GM21381 (cell line): ENCODE results near the gene ANKRD31.

Source experiments
- ATAC-seq: cut with Tn5 transposase; IDR thresholded peaks from one replicate; pipeline ENCODE4 v1.9.1; 2021; ENCODE audit warnings: mild to moderate bottlenecking, moderate library complexity; ENCODE audit not compliant: unreplicated experiment

Gene ANKRD31

DNA sequence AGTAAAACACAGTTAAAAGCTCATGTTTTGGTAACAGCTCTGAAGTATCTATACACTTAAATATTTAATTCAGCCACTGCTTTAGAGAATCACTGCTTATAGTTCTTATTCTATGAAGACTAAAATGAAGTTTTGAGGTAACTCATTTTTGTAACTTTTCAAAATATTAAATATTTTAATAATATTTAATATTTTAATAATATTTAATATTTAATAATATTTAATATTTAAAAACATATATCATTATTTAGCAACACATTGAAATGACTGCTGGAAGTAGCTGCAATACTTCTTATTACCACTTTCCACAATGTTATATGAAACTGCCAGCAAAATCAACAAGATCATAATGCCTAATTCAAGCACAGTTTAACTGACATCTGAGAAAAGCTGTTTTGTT, 165.6 kb downstream of the ANKRD31 start:
- no peak for ATAC-seq

DNA sequence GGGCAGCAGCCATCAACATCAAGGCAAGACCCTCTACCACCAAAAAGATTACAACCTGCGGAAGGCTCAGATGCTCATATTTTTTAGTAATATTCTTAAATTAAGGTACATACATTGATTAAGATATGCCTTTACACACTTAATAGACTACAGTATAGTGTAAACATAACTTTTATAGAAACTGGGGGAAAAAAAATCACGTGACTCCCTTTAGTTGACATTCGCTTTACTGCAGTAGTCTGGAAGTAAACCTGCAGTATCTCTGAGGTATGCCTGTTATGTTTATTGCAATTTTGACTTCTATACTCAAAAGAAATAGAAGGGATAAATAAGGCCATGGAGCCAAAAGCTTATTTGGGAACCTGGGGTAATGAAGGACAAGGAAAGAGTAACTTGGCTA, 169.2 kb downstream of the ANKRD31 start:
- ATAC-seq: no peak

DNA sequence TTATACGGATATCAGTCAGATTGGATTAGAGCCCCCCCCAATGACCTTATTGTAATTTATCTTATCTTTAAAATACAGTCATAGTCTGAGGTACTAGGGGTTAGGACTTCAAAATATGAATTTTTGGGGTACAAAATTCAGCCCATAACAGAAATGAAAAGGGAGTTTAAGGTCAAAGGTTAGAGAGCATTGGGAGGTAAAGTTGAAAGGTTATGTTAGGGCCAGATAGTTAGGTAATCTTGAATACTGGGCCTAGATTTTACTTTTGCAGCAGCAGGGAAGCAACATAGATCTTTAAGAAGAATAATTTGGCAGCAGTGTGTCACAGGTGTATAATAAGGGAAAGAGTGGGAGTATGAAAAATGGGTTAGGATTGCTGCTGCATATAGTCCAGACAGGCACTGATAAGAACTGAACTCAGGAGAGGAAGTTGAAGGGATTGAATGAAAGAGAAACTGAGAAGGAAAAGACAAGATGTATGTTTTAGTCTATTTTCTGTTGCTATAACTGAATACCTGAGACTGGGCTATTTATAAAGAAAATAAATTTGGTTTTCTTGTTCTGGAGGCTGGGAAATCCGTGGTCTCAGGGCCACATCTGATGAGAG, 173.7 kb downstream of the ANKRD31 start:
- ATAC-seq: no peak

DNA sequence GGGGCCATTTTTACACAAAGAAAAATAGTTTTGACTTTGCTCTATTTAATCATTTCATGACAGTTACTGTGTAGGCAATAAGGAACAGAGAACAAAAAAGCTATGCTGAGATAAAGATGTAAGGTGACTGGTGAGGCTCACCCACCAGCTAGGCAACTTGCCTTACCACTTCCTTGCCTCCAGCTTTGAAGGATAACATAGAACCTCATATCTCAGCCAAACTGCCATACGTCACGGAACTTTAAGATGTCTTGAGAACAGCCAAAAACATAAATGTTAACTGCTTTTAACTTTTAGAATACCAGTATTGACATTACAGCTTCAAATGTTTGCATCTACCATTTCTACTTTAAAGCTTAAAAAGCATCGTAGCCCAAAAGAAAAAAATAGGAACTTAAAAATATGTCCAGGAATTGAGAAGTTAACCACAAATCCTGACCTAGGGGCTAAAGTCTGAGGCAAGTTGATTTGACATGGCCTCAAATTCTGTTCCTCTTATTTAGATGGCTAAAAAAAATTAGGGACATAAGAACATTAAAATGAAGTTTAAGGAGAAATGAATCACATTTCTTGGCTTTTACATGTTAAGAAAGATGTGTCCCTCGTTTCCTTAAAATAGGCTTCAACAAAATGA, 176.6 kb downstream of the ANKRD31 start:
- ATAC-seq: no peak

DNA sequence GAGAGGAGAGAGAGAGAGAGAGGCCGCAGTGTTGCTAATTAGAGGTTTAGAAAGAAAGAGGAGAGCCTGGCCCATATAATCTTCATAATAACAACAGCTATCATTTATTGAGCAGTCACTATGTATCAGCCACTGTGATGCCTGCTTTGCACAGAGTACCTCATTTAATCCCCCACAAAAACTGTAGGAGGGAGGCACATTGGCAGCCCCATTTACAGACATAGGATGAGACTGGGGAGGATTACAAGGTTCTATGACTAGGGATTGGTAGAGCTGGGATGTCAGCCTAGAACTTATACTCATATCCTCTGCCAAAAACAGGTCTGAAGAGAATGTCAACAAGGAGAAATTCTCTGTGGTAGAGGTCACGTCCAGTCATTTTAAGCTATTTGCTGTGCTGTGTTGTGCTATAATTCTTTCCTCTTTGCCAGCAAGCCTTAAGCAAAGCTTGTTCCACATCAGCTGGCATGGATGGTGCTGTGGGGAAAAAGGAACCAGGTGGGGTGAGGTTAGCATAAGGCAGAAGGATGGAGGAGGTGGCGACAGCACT, 177.6 kb downstream of the ANKRD31 start:
- ATAC-seq: no peak

DNA sequence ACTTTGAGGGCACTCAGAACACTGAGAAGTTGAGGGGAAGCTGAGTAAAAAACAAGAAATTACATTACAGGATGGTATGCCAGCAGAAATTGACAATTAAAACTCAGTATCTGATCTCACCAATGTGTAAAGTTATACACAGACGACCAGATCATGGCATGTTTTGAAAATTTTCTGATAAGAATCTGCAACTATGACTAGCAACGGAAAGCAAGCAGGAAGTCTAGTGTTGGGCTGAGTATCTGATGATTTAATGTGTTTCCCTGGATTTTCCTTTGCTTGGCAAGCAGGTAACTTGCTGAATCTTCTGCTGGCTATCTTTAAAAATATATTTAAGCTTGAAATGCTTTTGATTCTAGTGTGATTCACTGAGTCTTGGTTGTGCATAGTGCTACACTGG, 179.1 kb downstream of the ANKRD31 start:
- ATAC-seq: no peak

DNA sequence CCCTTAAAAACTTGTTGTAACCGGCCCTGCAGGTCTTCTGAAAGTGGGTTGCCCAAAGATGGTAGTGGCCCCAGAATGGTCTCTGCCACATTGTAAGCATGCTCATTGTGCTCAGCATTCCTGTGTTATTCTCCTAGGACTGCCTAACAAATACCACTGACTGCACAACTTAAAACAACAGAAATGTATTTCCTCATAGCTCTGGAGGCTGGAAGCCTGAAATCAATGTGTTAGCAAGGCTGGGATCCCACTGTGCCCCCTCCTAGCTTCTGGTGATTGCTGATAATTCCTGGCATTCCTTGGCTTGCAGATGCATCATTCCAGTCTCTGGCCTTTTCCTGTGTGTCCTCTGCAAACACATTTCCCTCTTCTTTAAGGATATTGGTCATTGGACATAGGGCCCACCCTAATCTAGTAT, 180.9 kb downstream of the ANKRD31 start:
- no peak for ATAC-seq

DNA sequence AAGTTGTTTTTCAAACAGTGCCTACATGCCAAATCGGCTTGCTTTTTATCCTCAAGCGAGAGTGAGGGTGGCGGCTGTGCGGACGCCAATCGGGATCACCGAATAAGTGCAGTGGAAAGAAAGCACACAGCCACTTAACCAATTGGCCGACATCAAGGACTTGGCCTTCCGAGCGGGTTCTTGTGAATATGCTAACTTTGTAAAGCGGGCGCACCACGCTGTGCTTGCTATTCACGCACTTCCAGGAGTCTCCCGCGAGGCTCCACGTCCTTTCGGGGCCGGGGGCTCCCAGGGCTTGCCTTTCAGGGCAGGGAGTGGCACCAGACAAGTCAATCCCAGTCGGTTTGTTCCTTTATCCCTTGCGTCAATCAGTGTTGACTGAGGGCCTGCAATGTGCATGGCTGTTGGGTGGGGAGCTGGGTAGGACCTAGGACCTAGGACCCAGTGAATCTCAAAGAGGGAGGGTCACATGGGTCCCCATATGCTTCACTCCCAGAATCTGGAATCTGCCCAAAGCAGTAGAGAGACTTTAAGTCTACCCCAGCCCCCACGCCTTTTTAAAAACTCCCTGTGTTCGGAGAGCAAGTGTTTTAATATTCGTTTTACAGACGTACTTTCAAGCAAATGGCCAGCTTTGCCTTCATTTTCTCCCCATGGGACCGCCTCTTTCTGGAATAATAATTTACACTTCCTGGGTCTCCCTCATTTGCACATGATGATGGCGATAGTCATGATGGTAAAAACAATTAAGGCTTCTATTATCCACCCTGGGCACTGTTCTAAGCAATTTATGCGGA, 182.3 kb downstream of the ANKRD31 start:
- no peak for ATAC-seq

DNA sequence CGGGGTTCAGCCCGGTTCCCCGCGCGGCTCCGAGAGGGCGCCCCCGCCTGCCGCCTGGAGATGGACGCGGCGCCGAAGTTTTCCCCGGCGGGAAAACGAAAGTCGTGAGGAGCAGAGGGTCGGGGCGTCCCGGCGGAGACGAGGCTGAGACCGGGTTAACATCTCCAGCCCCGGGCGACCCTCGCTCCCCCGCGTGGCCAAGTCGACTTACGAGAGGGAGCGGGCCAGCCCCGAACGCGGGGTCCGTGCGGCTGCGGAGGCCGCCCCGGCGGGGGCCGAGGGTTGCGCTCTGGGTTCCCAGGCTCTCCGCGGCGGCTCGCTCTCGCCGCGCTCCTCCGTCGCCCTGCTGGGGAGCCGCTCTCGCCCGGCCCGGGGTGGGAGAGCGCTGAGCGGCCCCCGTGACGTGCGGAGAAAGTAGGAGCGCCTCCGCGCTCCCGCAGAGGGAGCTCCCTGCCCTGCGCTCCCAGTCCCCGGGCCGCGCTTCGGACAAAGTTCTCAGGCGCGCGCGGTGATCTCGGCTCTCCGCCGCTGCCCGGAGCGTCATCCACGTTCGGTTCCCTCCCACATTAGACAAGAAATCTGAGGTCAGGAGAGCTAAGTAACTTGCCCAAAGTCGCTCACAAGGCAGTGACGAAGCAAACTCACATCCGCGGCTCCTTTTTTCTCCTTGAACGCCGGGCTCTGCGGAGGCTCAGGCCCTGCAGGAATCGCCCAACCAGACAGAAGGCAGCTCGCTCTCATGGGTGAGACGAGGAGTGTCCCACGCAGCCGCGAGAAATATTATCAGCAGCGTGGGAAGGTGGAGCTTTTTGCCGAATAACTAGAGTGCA, 183.2 kb downstream of the ANKRD31 start:
- ATAC-seq: no peak

DNA sequence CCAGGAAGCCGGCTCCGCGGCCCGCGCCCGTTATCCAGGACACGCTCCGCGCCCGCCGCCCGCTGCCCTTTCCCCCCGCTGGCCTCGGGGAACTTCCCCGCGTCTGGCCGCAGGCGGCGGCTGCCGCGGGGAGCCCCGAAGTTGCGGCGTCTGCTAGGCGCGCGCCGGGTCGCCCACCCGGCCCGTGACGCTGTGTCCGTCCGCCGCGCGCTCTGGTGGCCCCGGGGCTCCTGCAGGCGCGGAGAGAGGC, 183.7 kb downstream of the ANKRD31 start:
- no peak for ATAC-seq

DNA sequence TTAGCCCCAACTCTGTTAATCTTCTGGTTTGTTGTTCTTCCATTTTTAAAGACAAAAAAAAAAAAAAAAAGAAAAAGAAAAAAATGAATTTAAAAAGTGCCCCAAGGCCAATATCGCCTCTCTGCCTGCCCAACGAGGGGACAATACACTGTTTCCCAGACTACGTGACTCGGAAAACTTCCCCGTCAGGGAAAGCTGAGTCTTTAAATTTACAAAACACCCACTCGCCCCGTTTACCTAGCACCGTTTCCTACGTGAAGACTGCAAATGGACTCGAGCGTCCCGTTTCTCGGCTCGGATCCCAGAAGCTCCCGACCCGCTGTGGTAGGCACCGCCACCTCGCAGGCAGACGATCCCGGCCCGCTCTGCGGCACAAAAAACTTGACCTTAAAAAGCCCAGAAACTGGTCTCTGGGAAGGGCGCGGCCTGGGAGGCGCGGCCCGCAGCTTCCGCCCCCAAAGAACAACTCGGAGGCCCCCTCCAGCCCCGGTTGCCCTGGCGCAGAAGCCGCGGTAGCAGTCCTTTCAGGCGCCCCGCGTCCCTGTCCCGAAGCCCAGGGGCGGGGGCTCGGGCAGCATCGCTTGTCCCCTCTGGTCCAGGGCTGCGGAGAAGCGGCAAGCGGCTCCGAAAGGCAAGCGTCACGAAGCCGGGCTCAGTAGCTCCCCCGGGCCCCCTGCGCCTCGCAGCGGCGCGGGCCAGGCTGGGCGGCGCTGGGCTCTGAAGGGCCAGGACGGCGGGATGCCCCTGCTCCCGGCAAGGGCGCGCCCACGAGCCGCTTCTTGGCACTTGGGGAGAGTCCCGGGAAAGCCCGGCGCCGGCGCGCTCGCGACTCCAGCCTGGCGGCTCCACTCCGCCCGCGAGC, 184.3 kb downstream of the ANKRD31 start, which contains the start of gene GCNT4:
TSS of gene GCNT4 (minus strand) at position 367 of the 862 bp plus-strand sequence. CDS start 22,521 bp downstream, outside the sequence.
- no peak for ATAC-seq

DNA sequence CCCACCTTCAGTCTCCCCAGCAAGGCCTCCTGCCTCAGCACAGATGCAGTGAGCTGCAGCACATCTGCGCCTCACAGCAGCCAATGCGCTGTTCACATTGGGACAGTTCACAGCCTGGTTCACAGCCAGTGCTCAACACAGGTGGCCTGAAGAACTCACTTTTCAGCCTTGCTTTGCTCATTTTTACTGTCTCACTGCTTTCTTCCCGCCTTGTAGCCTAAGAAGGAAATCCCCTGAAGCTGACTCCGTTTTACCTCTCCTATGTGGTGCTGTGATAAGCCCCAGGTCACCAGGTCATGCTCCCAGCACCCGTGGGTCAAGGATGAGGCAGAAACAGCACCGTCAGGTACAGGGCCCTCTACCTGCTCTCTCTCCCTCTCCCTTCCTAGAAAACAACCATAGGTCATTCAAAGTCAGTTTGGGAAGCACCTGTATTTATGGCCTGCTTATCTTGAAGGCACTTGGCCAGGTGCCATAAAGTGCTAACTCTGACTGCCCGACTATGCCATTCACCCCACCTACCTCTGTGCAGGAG, 185.4 kb downstream of the ANKRD31 start:
- ATAC-seq: no peak

DNA sequence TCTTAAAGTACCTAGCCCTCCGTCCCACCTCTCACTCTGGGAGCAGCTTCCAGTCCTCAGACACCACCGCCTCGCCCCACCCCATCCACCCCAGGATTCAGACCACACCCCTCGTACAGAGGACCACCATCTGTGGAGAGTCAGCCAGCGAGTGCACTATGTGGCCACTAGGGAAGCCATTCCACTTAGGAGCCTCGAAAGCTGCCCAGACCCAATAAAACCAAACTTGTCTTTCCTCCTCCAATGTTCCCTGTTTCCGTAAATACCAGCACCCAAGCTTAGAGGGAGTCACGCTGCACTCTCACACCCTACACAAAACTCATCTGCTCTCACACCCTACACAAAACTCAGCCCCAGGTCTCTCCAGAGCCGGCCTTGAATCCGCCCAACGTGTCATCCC, 186.3 kb downstream of the ANKRD31 start:
- ATAC-seq: no peak

DNA sequence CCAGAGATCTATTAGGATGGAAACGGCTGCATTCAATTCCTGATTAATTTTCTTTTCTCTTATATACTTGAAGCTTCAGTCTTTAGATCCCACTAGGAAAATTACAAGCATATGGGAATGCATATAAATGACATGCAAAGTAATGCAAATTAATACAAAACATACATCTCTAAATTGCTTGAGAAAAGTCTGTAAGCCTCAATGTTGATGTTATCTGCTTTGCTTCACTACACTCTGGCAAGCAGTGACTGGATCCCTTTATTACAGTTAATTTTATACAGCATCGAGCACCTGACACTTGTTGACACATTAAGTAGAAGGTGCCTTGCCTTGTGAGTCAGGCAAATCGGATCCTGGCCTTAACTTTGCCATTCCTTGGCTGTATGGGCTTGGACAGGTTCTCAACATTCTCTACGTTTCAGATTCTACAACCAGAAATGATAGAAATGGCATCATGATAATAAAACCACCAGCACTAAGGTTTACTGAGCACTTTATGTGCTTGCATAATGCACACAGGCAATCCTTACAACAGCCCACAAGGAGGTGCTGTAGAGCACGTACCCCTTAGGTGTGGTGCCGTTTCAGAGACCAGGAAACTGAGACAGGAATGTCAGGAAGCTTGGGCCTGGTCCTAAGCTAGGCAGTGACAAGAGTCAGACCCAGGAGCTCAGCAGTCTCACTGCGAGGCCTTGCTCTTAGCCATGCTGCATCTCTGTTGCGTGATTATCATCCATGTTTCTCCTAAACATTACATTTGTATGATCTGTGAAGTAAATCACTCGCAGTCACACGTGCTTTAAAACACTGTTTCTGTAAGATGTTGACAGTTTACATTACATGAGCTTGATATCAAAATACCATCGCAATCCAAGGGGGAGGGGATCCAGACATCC, 187.0 kb downstream of the ANKRD31 start:
- ATAC-seq: no peak

DNA sequence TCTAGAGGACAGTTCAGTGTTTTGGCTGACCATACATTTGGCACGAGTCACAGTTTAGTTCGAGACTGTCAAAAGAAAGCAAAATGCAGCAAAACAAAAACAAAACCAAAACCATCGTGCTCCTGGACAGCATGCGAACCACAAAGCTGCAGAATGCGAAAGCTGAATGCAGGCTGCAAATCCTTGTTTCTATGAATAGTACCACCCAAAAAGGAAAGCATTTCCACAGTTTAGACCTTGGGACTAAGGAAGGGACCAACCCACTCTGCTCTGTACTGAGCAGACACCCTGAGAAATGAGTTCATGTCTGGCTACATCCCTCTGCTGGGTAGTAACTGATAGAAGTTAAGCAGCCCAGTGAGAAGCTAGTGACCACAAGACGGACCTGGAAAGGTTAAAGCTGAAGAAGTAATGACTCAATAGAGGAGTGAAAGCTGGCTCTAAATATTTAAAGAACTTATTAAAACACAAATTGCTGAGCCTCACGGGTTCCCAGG, 188.2 kb downstream of the ANKRD31 start:
- peak; percentile 60 for ATAC-seq

DNA sequence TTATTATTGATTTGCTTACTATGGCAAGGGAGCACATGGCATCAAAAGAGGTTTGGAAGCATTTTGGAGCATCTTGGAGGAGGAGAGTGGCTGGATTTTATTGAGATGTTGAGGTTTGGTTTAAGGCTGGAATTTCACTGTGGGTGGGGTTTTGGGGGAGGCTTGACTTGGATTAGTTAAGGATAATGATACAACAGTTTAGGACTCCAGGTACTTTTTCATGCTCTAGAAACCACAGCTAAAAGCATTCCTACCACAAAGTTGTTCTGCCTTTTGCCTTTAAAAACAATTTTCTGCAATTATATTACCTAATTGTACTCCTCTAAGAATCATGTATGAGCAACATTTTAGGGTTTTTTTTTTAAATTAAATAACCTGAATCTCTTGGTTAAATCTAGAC, 189.3 kb downstream of the ANKRD31 start:
- no peak for ATAC-seq

DNA sequence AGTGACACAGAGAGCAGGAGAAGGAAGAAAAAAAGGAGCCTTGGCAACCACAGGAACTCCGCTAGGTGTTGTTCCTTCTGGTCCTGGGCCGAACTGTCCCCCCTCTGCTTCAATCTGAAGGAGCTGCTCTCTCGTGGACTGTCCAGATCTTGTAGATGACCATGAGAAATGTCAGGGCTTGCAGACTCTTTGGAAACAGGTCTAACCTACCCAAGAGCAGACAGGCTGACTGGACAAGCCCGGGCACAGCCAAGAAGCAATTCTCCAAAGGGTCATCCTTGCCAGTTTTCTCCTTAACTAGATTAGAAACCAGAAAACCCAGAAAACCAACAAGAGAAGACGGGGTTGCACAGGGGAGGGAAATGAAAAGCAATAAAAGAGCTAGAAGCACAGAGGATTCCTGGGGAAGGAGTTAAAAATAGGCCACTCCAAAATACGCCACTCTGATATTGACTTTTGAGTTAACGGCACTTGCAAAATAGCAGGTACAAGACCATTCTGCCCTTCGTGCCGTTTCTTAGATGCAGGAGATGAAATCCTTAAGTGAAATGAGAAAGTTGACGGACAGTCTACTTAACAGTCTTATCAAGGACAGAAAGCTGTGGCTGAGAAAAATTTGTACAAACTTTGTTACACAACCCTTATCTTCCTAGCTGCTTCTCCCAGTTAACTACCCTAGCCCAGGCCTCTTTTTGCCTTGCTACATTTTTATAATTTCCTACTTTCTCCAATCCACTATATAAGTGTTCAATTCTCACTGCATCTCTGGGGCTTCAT, 190.1 kb downstream of the ANKRD31 start:
- ATAC-seq: no peak

DNA sequence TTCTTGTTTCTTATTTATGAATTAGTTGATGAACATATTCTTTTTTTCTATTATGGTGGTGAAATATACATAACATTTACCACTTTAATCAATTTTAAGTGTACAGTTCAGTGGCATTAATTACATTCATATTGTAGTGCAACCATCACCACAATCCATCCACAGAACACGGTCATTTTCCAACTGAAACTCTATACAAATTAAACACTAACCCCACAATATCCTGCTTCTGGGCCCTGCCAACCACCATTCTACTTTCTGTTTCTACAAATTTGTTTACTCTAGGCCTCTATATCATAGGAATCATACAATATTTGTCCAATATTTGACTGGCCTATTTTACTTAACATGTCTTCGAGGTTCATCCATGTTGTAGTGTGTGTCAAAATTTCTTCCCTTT, 191.6 kb downstream of the ANKRD31 start:
- no peak for ATAC-seq
